HG03558 (cell line): ENCODE measurements around the gene RHOF.

Source experiments
- ATAC-seq: cut with Tn5 transposase; IDR thresholded peaks from one replicate; pipeline ENCODE4 v1.9.1; 2021; ENCODE audit warnings: moderate number of reproducible peaks; ENCODE audit not compliant: unreplicated experiment; ENCODE audit errors: extremely low read depth

RHOF gene

GRCh38 chr12:121805171-121806008, 11.9 kb upstream of the RHOF start:
- no peak for ATAC-seq

GRCh38 chr12:121804417-121805111, 11.1 kb upstream of the RHOF start:
- ATAC-seq = no peak

GRCh38 chr12:121803861-121804416, 10.5 kb upstream of the RHOF start, which contains the start of gene SETD1B:
Gene SETD1B (plus strand): TSS chr12:121804009. CDS start chr12:121804738, 729 bp downstream.
- no peak for ATAC-seq

- no peak for ATAC-seq
Observed at GRCh38 chr12:121802843-121803698, 9.6 kb upstream of the RHOF start.

- ATAC-seq = no peak
Observed at GRCh38 chr12:121802485-121802842, 9.0 kb upstream of the RHOF start.

GRCh38 chr12:121801595-121802484, 8.4 kb upstream of the RHOF start:
- no peak for ATAC-seq

- no peak for ATAC-seq
Observed at GRCh38 chr12:121800694-121801594, 7.5 kb upstream of the RHOF start.

GRCh38 chr12:121799842-121800693, 6.6 kb upstream of the RHOF start:
- ATAC-seq = no peak

- no peak for ATAC-seq
Observed at GRCh38 chr12:121799156-121799841, 5.8 kb upstream of the RHOF start.

GRCh38 chr12:121798787-121799155, 5.3 kb upstream of the RHOF start:
- ATAC-seq = no peak

- ATAC-seq = no peak
Observed at GRCh38 chr12:121797937-121798786, 4.7 kb upstream of the RHOF start.

- ATAC-seq = no peak
Observed at GRCh38 chr12:121796855-121797751, 3.6 kb upstream of the RHOF start.

GRCh38 chr12:121795034-121795968, 1.8 kb upstream of the RHOF start:
- no peak for ATAC-seq

- ATAC-seq = no peak
Observed at GRCh38 chr12:121794534-121795033, 1.1 kb upstream of the RHOF start.
